ENCODE measurements around the gene CELSR1.

Gene CELSR1

GRCh38 chr22:46537225-46537945, at the start of gene CELSR1:
CELSR1 (minus strand) TSS chr22:46537620; CDS start chr22:46537170, 450 bp downstream.
- H3K4me1 ChIP-seq (ENCODE audit: insufficient read depth, low read length), result peaks cover 3% of the 10 kb centered on the region; the same call in 1 of the 2 replicates

GRCh38 chr22:46587061-46587460, 49.6 kb upstream of the CELSR1 start:
- Histone ChIP-seq H3K9ac (ENCODE audit: low read depth, low read length) (no peak overlapping the region), H3K27me3 (ENCODE audit: insufficient read depth, low read length) (peaks cover 6% of the 10 kb centered on the region; the same call in 1 of the 2 replicates), H3K36me3 (ENCODE audit: insufficient read depth, low read depth, low read length) (no peaks in the 10 kb centered on the region), H3K4me3 (ENCODE audit: low read length) (no peak overlapping the region), H3K27ac (ENCODE audit: low read length) (no peak overlapping the region), H3K9me3 (ENCODE audit: insufficient read depth, low read depth, low read length) (no peaks in the 10 kb centered on the region), H3K4me1 (ENCODE audit: insufficient read depth, low read length) (peaks cover 11% of the 10 kb centered on the region; the same call in 1 of the 2 replicates)

More at GRCh38 chr22:46537225-46537945, at the start of gene CELSR1:
- Histone ChIP-seq H3K9ac (ENCODE audit: low read depth, low read length) (no peak within 1 kb of the TSS), H3K4me3 (ENCODE audit: low read length) (peak within 1 kb of the TSS; percentile 55; the same call in 1 of the 2 replicates), H3K27ac (ENCODE audit: low read length) (no peak within 1 kb of the TSS), H3K27me3 (ENCODE audit: insufficient read depth, low read length) (peaks cover 44% of the 10 kb centered on the region), H3K9me3 (ENCODE audit: insufficient read depth, low read depth, low read length) (no peaks in the 10 kb centered on the region; the same call in 1 of the 2 replicates), H3K36me3 (ENCODE audit: insufficient read depth, low read depth, low read length) (peaks cover 4% of the 10 kb centered on the region)

GRCh38 chr22:46586531-46587011, 49.2 kb upstream of the CELSR1 start:
- H3K27ac ChIP-seq (ENCODE audit: low read length), result no peak overlapping the region
- H3K4me3 ChIP-seq (ENCODE audit: low read length), result no peak overlapping the region
- H3K36me3 ChIP-seq (ENCODE audit: insufficient read depth, low read depth, low read length), result no peaks in the 10 kb centered on the region
- peaks cover 11% of the 10 kb centered on the region; the same call in 1 of the 2 replicates for H3K4me1 ChIP-seq (ENCODE audit: insufficient read depth, low read length)
- H3K9me3 ChIP-seq (ENCODE audit: insufficient read depth, low read depth, low read length), result no peaks in the 10 kb centered on the region
- no peak overlapping the region for H3K9ac ChIP-seq (ENCODE audit: low read depth, low read length)
- peaks cover 6% of the 10 kb centered on the region; the same call in 1 of the 2 replicates for H3K27me3 ChIP-seq (ENCODE audit: insufficient read depth, low read length)

GRCh38 chr22:46586123-46586519, 48.7 kb upstream of the CELSR1 start:
- no peaks in the 10 kb centered on the region for H3K36me3 ChIP-seq (ENCODE audit: insufficient read depth, low read depth, low read length)
- H3K9ac ChIP-seq (ENCODE audit: low read depth, low read length), result no peak overlapping the region
- H3K9me3 ChIP-seq (ENCODE audit: insufficient read depth, low read depth, low read length), result no peaks in the 10 kb centered on the region
- peaks cover 6% of the 10 kb centered on the region; the same call in 1 of the 2 replicates for H3K27me3 ChIP-seq (ENCODE audit: insufficient read depth, low read length)
- H3K4me1 ChIP-seq (ENCODE audit: insufficient read depth, low read length), result peaks cover 11% of the 10 kb centered on the region; the same call in 1 of the 2 replicates
- no peak overlapping the region for H3K4me3 ChIP-seq (ENCODE audit: low read length)
- H3K27ac ChIP-seq (ENCODE audit: low read length), result no peak overlapping the region

GRCh38 chr22:46585340-46586122, 48.1 kb upstream of the CELSR1 start:
- H3K9ac ChIP-seq (ENCODE audit: low read depth, low read length), result no peak overlapping the region
- peaks cover 11% of the 10 kb centered on the region; the same call in 1 of the 2 replicates for H3K4me1 ChIP-seq (ENCODE audit: insufficient read depth, low read length)
- no peak overlapping the region for H3K27ac ChIP-seq (ENCODE audit: low read length)
- no peaks in the 10 kb centered on the region for H3K9me3 ChIP-seq (ENCODE audit: insufficient read depth, low read depth, low read length)
- peaks cover 6% of the 10 kb centered on the region; the same call in 1 of the 2 replicates for H3K27me3 ChIP-seq (ENCODE audit: insufficient read depth, low read length)
- H3K36me3 ChIP-seq (ENCODE audit: insufficient read depth, low read depth, low read length), result no peaks in the 10 kb centered on the region
- H3K4me3 ChIP-seq (ENCODE audit: low read length), result no peak overlapping the region

GRCh38 chr22:46584081-46584921, 46.9 kb upstream of the CELSR1 start:
- Histone ChIP-seq H3K27ac (ENCODE audit: low read length) (no peak overlapping the region), H3K27me3 (ENCODE audit: insufficient read depth, low read length) (peaks cover 6% of the 10 kb centered on the region; the same call in 1 of the 2 replicates), H3K9me3 (ENCODE audit: insufficient read depth, low read depth, low read length) (no peaks in the 10 kb centered on the region), H3K9ac (ENCODE audit: low read depth, low read length) (no peak overlapping the region), H3K4me1 (ENCODE audit: insufficient read depth, low read length) (peaks cover 11% of the 10 kb centered on the region; the same call in 1 of the 2 replicates), H3K36me3 (ENCODE audit: insufficient read depth, low read depth, low read length) (no peaks in the 10 kb centered on the region), H3K4me3 (ENCODE audit: low read length) (peak overlapping the region; percentile 27; the same call in 1 of the 2 replicates)

GRCh38 chr22:46583571-46583970, 46.2 kb upstream of the CELSR1 start:
- H3K27ac ChIP-seq (ENCODE audit: low read length), result no peak overlapping the region
- H3K9me3 ChIP-seq (ENCODE audit: insufficient read depth, low read depth, low read length), result no peaks in the 10 kb centered on the region
- H3K4me3 ChIP-seq (ENCODE audit: low read length), result no peak overlapping the region
- H3K4me1 ChIP-seq (ENCODE audit: insufficient read depth, low read length), result peaks cover 11% of the 10 kb centered on the region; the same call in 1 of the 2 replicates
- peaks cover 8% of the 10 kb centered on the region; the same call in 1 of the 2 replicates for H3K27me3 ChIP-seq (ENCODE audit: insufficient read depth, low read length)
- H3K9ac ChIP-seq (ENCODE audit: low read depth, low read length), result no peak overlapping the region
- H3K36me3 ChIP-seq (ENCODE audit: insufficient read depth, low read depth, low read length), result no peaks in the 10 kb centered on the region

- Histone ChIP-seq H3K9me3 (ENCODE audit: insufficient read depth, low read depth, low read length) (no peaks in the 10 kb centered on the region), H3K9ac (ENCODE audit: low read depth, low read length) (no peak overlapping the region)
Observed at GRCh38 chr22:46582281-46582933, 45.0 kb upstream of the CELSR1 start.

GRCh38 chr22:46581538-46582244, 44.3 kb upstream of the CELSR1 start:
- H3K27ac ChIP-seq (ENCODE audit: low read length), result no peak overlapping the region
- H3K36me3 ChIP-seq (ENCODE audit: insufficient read depth, low read depth, low read length), result no peaks in the 10 kb centered on the region
- no peak overlapping the region for H3K9ac ChIP-seq (ENCODE audit: low read depth, low read length)
- H3K4me1 ChIP-seq (ENCODE audit: insufficient read depth, low read length), result peaks cover 11% of the 10 kb centered on the region; the same call in 1 of the 2 replicates
- peaks cover 18% of the 10 kb centered on the region; the same call in 1 of the 2 replicates for H3K27me3 ChIP-seq (ENCODE audit: insufficient read depth, low read length)
- no peaks in the 10 kb centered on the region for H3K9me3 ChIP-seq (ENCODE audit: insufficient read depth, low read depth, low read length)
- no peak overlapping the region for H3K4me3 ChIP-seq (ENCODE audit: low read length)

More at GRCh38 chr22:46582281-46582933, 45.0 kb upstream of the CELSR1 start:
- peaks cover 18% of the 10 kb centered on the region; the same call in 1 of the 2 replicates for H3K27me3 ChIP-seq (ENCODE audit: insufficient read depth, low read length)
- no peak overlapping the region for H3K27ac ChIP-seq (ENCODE audit: low read length)
- no peaks in the 10 kb centered on the region for H3K36me3 ChIP-seq (ENCODE audit: insufficient read depth, low read depth, low read length)
- peaks cover 11% of the 10 kb centered on the region; the same call in 1 of the 2 replicates for H3K4me1 ChIP-seq (ENCODE audit: insufficient read depth, low read length)
- no peak overlapping the region for H3K4me3 ChIP-seq (ENCODE audit: low read length)

- Histone ChIP-seq H3K36me3 (ENCODE audit: insufficient read depth, low read depth, low read length) (no peaks in the 10 kb centered on the region), H3K4me1 (ENCODE audit: insufficient read depth, low read length) (peaks cover 11% of the 10 kb centered on the region; the same call in 1 of the 2 replicates), H3K9ac (ENCODE audit: low read depth, low read length) (no peak overlapping the region), H3K4me3 (ENCODE audit: low read length) (no peak overlapping the region), H3K9me3 (ENCODE audit: insufficient read depth, low read depth, low read length) (no peaks in the 10 kb centered on the region), H3K27ac (ENCODE audit: low read length) (no peak overlapping the region), H3K27me3 (ENCODE audit: insufficient read depth, low read length) (peaks cover 22% of the 10 kb centered on the region; the same call in 1 of the 2 replicates)
Observed at GRCh38 chr22:46580940-46581537, 43.6 kb upstream of the CELSR1 start.
